ENCODE data around the gene HCST.

Gene HCST

GRCh38 chr19:35936738-35937268 is 34.5 kb downstream of the HCST start:
- H3K4me3 ChIP-seq (ENCODE audit: control insufficient read depth, low read depth, low read length) = peak overlapping the region; percentile 60
- DNase-seq (ENCODE audit: low read depth) = no peak
- TF ChIP-seq CTCF (IDR thresholded peaks at IDR 0.05; ENCODE audit: control insufficient read depth, insufficient read depth, low read depth, low read length, missing control alignments) = no peak

- peak overlapping the region; percentile 60 for H3K4me3 ChIP-seq (ENCODE audit: control insufficient read depth, low read depth, low read length)
- TF ChIP-seq CTCF (IDR thresholded peaks at IDR 0.05; ENCODE audit: control insufficient read depth, insufficient read depth, low read depth, low read length, missing control alignments) = no peak
- DNase-seq (ENCODE audit: low read depth) = no peak
These were observed 35.3 kb downstream of the HCST start for GRCh38 chr19:35937345-35938281.

DNA sequence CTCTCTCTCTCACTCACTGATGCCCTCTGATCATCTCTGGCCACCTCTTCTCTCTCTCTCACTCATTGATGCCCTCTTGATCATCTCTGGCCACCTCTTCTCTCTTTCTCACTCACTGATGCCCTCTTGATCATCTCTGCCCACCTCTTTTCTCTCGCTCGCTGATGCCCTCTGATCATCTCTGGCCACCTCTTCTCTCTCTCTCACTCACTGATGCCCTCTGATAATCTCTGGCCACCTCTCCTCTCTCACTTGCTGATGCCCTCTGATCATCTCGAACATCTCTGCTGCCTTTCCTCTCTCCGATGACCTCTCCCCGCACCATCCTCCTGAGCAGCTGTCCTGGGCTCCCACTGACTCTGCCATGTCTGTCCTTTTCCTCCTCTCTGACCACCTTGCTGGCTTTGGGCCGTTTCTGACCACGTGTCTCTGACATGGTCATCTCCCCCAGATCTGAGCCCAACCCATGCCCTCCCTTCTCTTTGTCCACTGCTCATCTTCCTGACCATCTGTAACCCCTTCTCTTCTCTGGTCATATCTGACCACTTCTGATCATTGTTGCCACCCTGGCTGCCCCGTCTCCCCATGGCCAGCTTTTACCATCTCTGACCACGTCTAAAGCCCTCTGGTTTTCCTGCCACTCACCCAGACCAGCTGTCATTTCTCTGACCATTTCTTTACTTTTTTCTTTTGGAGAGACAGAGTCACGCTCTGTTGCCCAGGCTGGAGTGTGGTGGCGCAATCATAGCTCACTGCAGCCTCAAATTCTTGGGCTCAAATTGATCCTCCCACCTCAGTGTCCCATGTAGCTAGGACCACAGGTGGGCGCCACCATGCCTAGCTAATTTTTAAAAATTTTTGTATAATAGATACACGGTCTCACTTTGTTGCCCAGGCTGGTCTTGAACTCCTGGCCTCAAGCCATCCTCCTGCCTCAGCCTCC is 36.2 kb downstream of the HCST start:
- H3K4me3 ChIP-seq (ENCODE audit: control insufficient read depth, low read depth, low read length) = no peak overlapping the region; the same call in 1 of the 2 replicates
- no peak for TF ChIP-seq CTCF (IDR thresholded peaks at IDR 0.05; ENCODE audit: control insufficient read depth, insufficient read depth, low read depth, low read length, missing control alignments)
- DNase-seq (ENCODE audit: low read depth) = no peak

GRCh38 chr19:35939307-35940077 is 37.2 kb downstream of the HCST start:
- DNase-seq (ENCODE audit: low read depth) = no peak
- no peak overlapping the region for H3K4me3 ChIP-seq (ENCODE audit: control insufficient read depth, low read depth, low read length)
- no peak for TF ChIP-seq CTCF (IDR thresholded peaks at IDR 0.05; ENCODE audit: control insufficient read depth, insufficient read depth, low read depth, low read length, missing control alignments)

- no peak overlapping the region for H3K4me3 ChIP-seq (ENCODE audit: control insufficient read depth, low read depth, low read length)
- no peak for DNase-seq (ENCODE audit: low read depth)
- TF ChIP-seq CTCF (IDR thresholded peaks at IDR 0.05; ENCODE audit: control insufficient read depth, insufficient read depth, low read depth, low read length, missing control alignments) = no peak
These were observed 37.9 kb downstream of the HCST start for GRCh38 chr19:35940078-35940775.

Measured in AG09309 (cell line).